ENCODE results near the gene HSPA12B. TPM values are rescaled to one million over a fixed set of nuclear protein-coding genes. Genes with fewer than 3 reads are reported as not detected.

HSPA12B gene
- total and polyA plus RNA-seq, 2 of the 8 experiments (the other 6 are each of a cell fraction or from before 2014, with no cell fraction given) = 2.2 to 4.3 TPM

- no peak overlapping the region for H3K4me3 ChIP-seq (ENCODE audit: extremely low read depth in 1 of 4, insufficient read depth in 2 of 4, low read depth in 3 of 4, low read length in 4 of 4)
- H2AFZ ChIP-seq (ENCODE audit: low read length) = no peak overlapping the region
- no peak overlapping the region for H2BK5ac ChIP-seq (ENCODE audit: low read depth, low read length)
- no peak overlapping the region for H3K9ac ChIP-seq (replicated peaks in 1 of 4; ENCODE audit: extremely low read depth in 1 of 4, low read depth in 3 of 4, low read length in 3 of 4)
- no peak for FAIRE-seq
- no peak for DNase-seq (ENCODE audit: low read depth in 1 of 2, low spot score in 2 of 2)
- no peaks in the 10 kb centered on the region for H3K36me3 ChIP-seq (ENCODE audit: control insufficient read depth in 2 of 4, insufficient read depth in 4 of 4, low read length in 3 of 4)
- H3K4me1 ChIP-seq (replicated peaks in 1 of 4; ENCODE audit: control insufficient read depth in 3 of 4, insufficient read depth in 4 of 4, low read length in 3 of 4) = peaks cover 0 to 13% (median 10%) of the 10 kb centered on the region in 4 experiments; a peak in 5 of 7 replicates
- H3K14ac ChIP-seq (ENCODE audit: insufficient read length) = no peak overlapping the region
- H3K79me1 ChIP-seq (ENCODE audit: low read depth, low read length) = no peaks in the 10 kb centered on the region
- H4K20me1 ChIP-seq (replicated peaks in 1 of 2; ENCODE audit: control insufficient read depth in 1 of 2, insufficient read depth in 2 of 2, low read length in 2 of 2) = peaks cover 0 to 2% of the 10 kb centered on the region in 2 experiments
- no peak overlapping the region for H4K5ac ChIP-seq (ENCODE audit: insufficient read length, low read depth, low read length)
- no peaks in the 10 kb centered on the region for H3K9me3 ChIP-seq (ENCODE audit: insufficient read depth in 2 of 2, low read depth in 1 of 2, low read length in 1 of 2)
- no peak overlapping the region for H2BK12ac ChIP-seq (ENCODE audit: low read depth, low read length)
- H3K56ac ChIP-seq (replicated peaks; ENCODE audit: insufficient read length, low read depth, low read length) = no peak overlapping the region
- POLR2A ChIA-PET (ENCODE audit: partially characterized antibody) = interaction anchor here (1.6 to 2.5 kb wide), 3 partner anchors 8 to 17 kb away, joined by 4 to 7 read pairs (median 6); no protein-coding TSS in a partner anchor
- CTCF ChIA-PET (ENCODE audit: partially characterized antibody) = interaction anchor here (1.4 to 17.6 kb wide), 8 partner anchors 10 to 51 kb away, joined by 4 to 221 read pairs (median 8); no protein-coding TSS in a partner anchor
- no peak overlapping the region for H3K4ac ChIP-seq (replicated peaks; ENCODE audit: insufficient read length, low read depth, low read length)
- H2BK15ac ChIP-seq (ENCODE audit: low read length) = no peak overlapping the region
- no peak overlapping the region for H4K91ac ChIP-seq (replicated peaks; ENCODE audit: insufficient read length, low read length)
- 0 out of 2 replicates have a peak, but pooled peaks cover 3% of the 10 kb centered on the region for H3K23me2 ChIP-seq (ENCODE audit: low read depth, low read length)
- no peak overlapping the region for H2AK5ac ChIP-seq (ENCODE audit: low read depth, low read length)
- no peak overlapping the region for H3K18ac ChIP-seq (ENCODE audit: extremely low read depth, low read length)
- no peaks in the 10 kb centered on the region for H3K79me2 ChIP-seq (ENCODE audit: control insufficient read depth in 1 of 2, insufficient read depth in 2 of 2, low read length in 2 of 2)
- no peak overlapping the region for H2BK120ac ChIP-seq (replicated peaks; ENCODE audit: low read depth, low read length)
- H4K8ac ChIP-seq (ENCODE audit: extremely low read depth, insufficient read depth, low read length) = no peak overlapping the region
- 87% methylated on average over 5 of the region's 5 CpGs; no CpG with 5 or more reads in 1 of the 2 experiments for WGBS, 2 experiments (ENCODE audit: extremely low coverage in 1 of 2, insufficient coverage in 1 of 2, insufficient read length in 1 of 2, insufficient replicate concordance in 2 of 2, low coverage in 1 of 2, low lambda C conversion rate in 2 of 2, missing lambda C conversion rate in 1 of 2)
- H3K27me3 ChIP-seq (replicated peaks in 1 of 4; ENCODE audit: control insufficient read depth in 3 of 4, extremely low read depth in 1 of 4, insufficient read depth in 3 of 4, low read length in 3 of 4) = peaks cover 1 to 26% (median 20%) of the 10 kb centered on the region in 4 experiments; a peak in 6 of 7 replicates
- H3K27ac ChIP-seq (ENCODE audit: low read depth, low read length) = no peak overlapping the region
- H2BK20ac ChIP-seq (ENCODE audit: low read length) = no peak overlapping the region
- no peak overlapping the region for H3K23ac ChIP-seq (ENCODE audit: insufficient read length)
- no peak overlapping the region for H3K4me2 ChIP-seq (ENCODE audit: insufficient read depth in 1 of 2, low read depth in 2 of 2, low read length in 2 of 2)
- TF ChIP-seq POLR2AphosphoS5 (IDR thresholded peaks at IDR 0.05; ENCODE audit: low read depth, low read length) (no peak), RAD21 (IDR thresholded peaks at IDR 0.05 in 1 of 2, conservative IDR thresholded peaks at IDR 0.05 in 1 of 2; ENCODE audit: low read depth in 2 of 2, low read length in 2 of 2) (no peak), CTCF (IDR thresholded peaks at IDR 0.05; ENCODE audit: control extremely low read depth in 1 of 3, insufficient read depth in 1 of 3, low read depth in 1 of 3, low read length in 3 of 3) (no peak), TCF12 (IDR thresholded peaks at IDR 0.05; ENCODE audit: low read depth, low read length) (no peak), CTBP2 (IDR thresholded peaks at IDR 0.05; ENCODE audit: borderline replicate concordance, insufficient read depth, insufficient read length, low read length) (no peak), GTF2F1 (IDR thresholded peaks at IDR 0.05; ENCODE audit: borderline replicate concordance, low read depth, low read length) (no peak), FOSL1 (IDR thresholded peaks at IDR 0.05; ENCODE audit: insufficient read depth, low read depth, low read length) (no peak), CBX8 (IDR thresholded peaks at IDR 0.05; ENCODE audit: borderline replicate concordance, low read depth, low read length) (no peak), RBBP5 (IDR thresholded peaks at IDR 0.05; ENCODE audit: borderline replicate concordance, low read depth, low read length) (no peak), SRF (IDR thresholded peaks at IDR 0.05; ENCODE audit: low read depth, low read length) (no peak), SP4 (IDR thresholded peaks at IDR 0.05; ENCODE audit: low read length) (no peak)
Measured at GRCh38 chr20:3728354-3728753, 4.1 kb upstream of the HSPA12B start.

Measured in H1 (cell line).